A549 treated with Mapracorat at 1 μM for 4 hours (cell line): ENCODE results near the gene FAM170A. TPM values are rescaled to one million over a fixed set of nuclear protein-coding genes. Genes with fewer than 3 reads are reported as not detected.

ENCODE experiments used
- total RNA-seq: library from RNA; stranded (reverse); fragments of 200-300 nt; extraction: Qiagen RNA extraction; gene quantifications from 5 replicates; pipeline ENCODE4 v1.2.3, GENCODE V29; 2022

Gene FAM170A, protein sequence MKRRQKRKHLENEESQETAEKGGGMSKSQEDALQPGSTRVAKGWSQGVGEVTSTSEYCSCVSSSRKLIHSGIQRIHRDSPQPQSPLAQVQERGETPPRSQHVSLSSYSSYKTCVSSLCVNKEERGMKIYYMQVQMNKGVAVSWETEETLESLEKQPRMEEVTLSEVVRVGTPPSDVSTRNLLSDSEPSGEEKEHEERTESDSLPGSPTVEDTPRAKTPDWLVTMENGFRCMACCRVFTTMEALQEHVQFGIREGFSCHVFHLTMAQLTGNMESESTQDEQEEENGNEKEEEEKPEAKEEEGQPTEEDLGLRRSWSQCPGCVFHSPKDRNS
- not detected in 5 replicates for total RNA-seq

DNA sequence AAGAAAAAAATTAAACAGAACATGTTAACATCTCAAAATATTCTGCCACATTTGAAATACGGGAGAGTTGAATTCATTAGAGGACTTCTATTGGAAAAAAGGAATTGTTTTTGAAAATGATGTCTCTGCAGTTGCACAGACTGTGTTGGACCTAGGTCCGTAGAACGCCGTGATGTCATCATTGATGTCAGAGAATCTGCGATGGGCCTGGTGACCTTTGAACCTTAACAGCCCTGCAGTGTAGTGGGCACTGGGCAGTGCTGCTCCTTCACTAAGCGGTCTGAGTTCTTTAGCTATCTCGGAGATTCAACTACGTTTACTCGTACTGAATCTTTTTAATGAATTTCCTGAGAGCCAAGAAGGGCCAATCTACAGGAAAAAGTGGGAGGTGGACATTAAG lies at the start of gene FAM170A:
FAM170A (plus strand) TSS at position 220 of the 400 bp plus-strand sequence. CDS start 211 bp downstream, outside the sequence.

Other genes with a start within 250 kb of the FAM170A start
- gene HSD17B4, start 177.1 kb upstream of the FAM170A start, total RNA-seq: 49.7 to 73.3 TPM (median 58.8 TPM) in 5 replicates